DOHH2 (cell line): ENCODE data around the gene ATP6V0E1.

Experiments
- H3F3A ChIP-seq: fragments of 200-600 bp; sonication (generic), shearing (Covaris generic); 2 replicates; pipeline ENCODE4 v1.6.0; 2016; ENCODE audit warnings: antibody characterized with exemption, mild to moderate bottlenecking; ENCODE audit not compliant: control insufficient read depth, insufficient read depth
- H3K27ac ChIP-seq: fragments of 200-600 bp; sonication (generic); 2 replicates; pipeline ENCODE4 v1.5.1; 2014; ENCODE audit warnings: low read depth, mild to moderate bottlenecking, low read length, moderate library complexity
- H3K27me3 ChIP-seq: fragments of 200-600 bp; sonication (generic); 2 replicates; pipeline ENCODE4 v1.6.1; 2014; ENCODE audit warnings: mild to moderate bottlenecking, low read length, mixed read lengths; ENCODE audit not compliant: control insufficient read depth
- H3K36me3 ChIP-seq: fragments of 200-600 bp; sonication (generic); 2 replicates; pipeline ENCODE4 v1.6.1; 2014; ENCODE audit warnings: mild to moderate bottlenecking, low read length, moderate library complexity, mixed read lengths; ENCODE audit not compliant: control insufficient read depth
- H3K4me1 ChIP-seq: fragments of 200-600 bp; sonication (generic); 2 replicates; pipeline ENCODE4 v1.6.1; 2014; ENCODE audit warnings: mild to moderate bottlenecking, low read length, mixed read lengths; ENCODE audit not compliant: control insufficient read depth
- H3K4me2 ChIP-seq: fragments of 200-600 bp; sonication (generic); 2 replicates; pipeline ENCODE4 v1.6.0; 2014; ENCODE audit warnings: mild to moderate bottlenecking, low read length, moderate library complexity
- H3K4me3 ChIP-seq: fragments of 200-600 bp; sonication (generic); 2 replicates; pipeline ENCODE4 v1.5.1; 2014; ENCODE audit warnings: mild to moderate bottlenecking, low read length, mixed read lengths
- H3K79me2 ChIP-seq: fragments of 200-600 bp; sonication (generic); 2 replicates; pipeline ENCODE4 v1.6.1; 2014; ENCODE audit warnings: mild to moderate bottlenecking, low read length, mixed read lengths; ENCODE audit not compliant: control insufficient read depth
- H3K9me2 ChIP-seq: fragments of 200-600 bp; sonication (generic); replicated peaks from 2 replicates; pipeline ENCODE4 v1.6.1; 2014; ENCODE audit warnings: mild to moderate bottlenecking, low read length, mixed read lengths; ENCODE audit not compliant: control insufficient read depth
- H3K9me3 ChIP-seq: fragments of 200-600 bp; sonication (generic); 2 replicates; pipeline ENCODE4 v1.6.1; 2014; ENCODE audit warnings: antibody characterized with exemption, low read length, mixed read lengths; ENCODE audit not compliant: control insufficient read depth, insufficient read depth
- H4K20me1 ChIP-seq: fragments of 200-600 bp; sonication (generic); 2 replicates; pipeline ENCODE4 v1.6.0; 2014; ENCODE audit warnings: low read depth, mild to moderate bottlenecking, antibody characterized with exemption, low read length, moderate library complexity; ENCODE audit not compliant: control insufficient read depth, insufficient read depth
- EZH2phosphoT487 ChIP-seq: fragments of 200-600 bp; sonication (generic); IDR thresholded peaks from 2 replicates; pipeline ENCODE4 v1.6.1; 2017; ENCODE audit warnings: borderline replicate concordance, mild to moderate bottlenecking, antibody characterized with exemption, low read length, moderate library complexity, mixed read lengths
- TF ChIP-seq, protein P1 (sequence below): fragments of 200-600 bp; sonication (generic); IDR thresholded peaks from one replicate; pipeline ENCODE4 v1.5.1; 2014; ENCODE audit warnings: antibody characterized with exemption, mild to moderate bottlenecking, low read depth, low read length; ENCODE audit not compliant: poor library complexity, severe bottlenecking

The ATP6V0E1 gene

DNA sequence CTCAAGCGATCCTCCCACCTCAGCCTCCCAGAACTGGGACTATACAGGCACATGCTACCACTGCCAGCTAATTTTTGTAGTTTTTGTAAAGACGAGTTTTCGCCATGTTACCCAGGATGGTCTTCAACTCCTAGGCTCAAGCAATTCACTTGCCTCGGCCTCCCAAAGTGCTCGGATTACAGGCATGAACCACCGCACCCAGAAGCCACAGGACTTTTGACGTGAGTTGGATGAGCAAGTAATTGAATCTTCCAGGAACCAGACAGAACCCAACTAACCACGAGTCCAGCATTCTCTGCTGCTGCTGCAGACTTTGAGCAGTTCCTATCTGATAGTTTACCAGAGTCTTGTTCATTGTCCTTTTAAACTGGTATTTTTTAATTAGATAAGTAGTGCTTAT is 9.6 kb upstream of the ATP6V0E1 start:
- Histone ChIP-seq H3K4me1 (peaks cover 9% of the 10 kb centered on the region), H3K79me2 (no peaks in the 10 kb centered on the region), H3F3A (no peaks in the 10 kb centered on the region), H4K20me1 (no peaks in the 10 kb centered on the region), H3K9me3 (no peaks in the 10 kb centered on the region), H3K27me3 (no peaks in the 10 kb centered on the region), H3K27ac (no peak overlapping the region), H3K36me3 (peaks cover 9% of the 10 kb centered on the region), H3K4me2 (no peak overlapping the region), H3K9me2 (no peaks in the 10 kb centered on the region), H3K4me3 (no peak overlapping the region)
- TF ChIP-seq EZH2phosphoT487 = no peak
- TF ChIP-seq, protein P1, sequence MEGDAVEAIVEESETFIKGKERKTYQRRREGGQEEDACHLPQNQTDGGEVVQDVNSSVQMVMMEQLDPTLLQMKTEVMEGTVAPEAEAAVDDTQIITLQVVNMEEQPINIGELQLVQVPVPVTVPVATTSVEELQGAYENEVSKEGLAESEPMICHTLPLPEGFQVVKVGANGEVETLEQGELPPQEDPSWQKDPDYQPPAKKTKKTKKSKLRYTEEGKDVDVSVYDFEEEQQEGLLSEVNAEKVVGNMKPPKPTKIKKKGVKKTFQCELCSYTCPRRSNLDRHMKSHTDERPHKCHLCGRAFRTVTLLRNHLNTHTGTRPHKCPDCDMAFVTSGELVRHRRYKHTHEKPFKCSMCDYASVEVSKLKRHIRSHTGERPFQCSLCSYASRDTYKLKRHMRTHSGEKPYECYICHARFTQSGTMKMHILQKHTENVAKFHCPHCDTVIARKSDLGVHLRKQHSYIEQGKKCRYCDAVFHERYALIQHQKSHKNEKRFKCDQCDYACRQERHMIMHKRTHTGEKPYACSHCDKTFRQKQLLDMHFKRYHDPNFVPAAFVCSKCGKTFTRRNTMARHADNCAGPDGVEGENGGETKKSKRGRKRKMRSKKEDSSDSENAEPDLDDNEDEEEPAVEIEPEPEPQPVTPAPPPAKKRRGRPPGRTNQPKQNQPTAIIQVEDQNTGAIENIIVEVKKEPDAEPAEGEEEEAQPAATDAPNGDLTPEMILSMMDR = no peak

DNA sequence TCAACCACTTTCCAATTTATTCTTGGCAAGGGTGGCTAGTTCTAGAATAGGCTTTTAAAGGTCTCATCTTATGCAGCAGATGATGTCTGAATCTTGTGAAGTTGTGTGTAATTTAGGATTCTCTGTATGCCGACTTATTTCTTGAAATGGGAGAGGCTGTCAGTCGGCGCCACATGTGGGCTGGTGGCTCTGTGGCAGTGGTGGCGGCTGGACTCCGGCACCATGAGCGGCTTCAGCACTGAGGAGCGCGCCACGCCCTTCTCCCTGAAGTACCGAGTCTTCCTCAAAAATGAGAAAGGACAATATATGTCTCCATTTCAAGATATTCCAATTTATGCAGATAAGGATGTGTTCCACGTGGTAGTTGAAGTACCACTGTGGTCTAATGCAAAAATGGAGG is 8.3 kb upstream of the ATP6V0E1 start:
- H3K9me2 ChIP-seq = no peaks in the 10 kb centered on the region
- TF ChIP-seq, protein P1 = no peak
- no peak for TF ChIP-seq EZH2phosphoT487
- H3K9me3 ChIP-seq = no peaks in the 10 kb centered on the region
- H3K27ac ChIP-seq = no peak overlapping the region
- H3K4me1 ChIP-seq = peaks cover 4% of the 10 kb centered on the region; the same call in 1 of the 2 replicates
- no peak overlapping the region for H3K4me2 ChIP-seq
- H4K20me1 ChIP-seq = no peaks in the 10 kb centered on the region
- no peaks in the 10 kb centered on the region for H3K79me2 ChIP-seq
- no peaks in the 10 kb centered on the region for H3F3A ChIP-seq
- H3K36me3 ChIP-seq = peaks cover under 1% of the 10 kb centered on the region; the same call in 1 of the 2 replicates
- no peaks in the 10 kb centered on the region for H3K27me3 ChIP-seq
- no peak overlapping the region for H3K4me3 ChIP-seq

DNA sequence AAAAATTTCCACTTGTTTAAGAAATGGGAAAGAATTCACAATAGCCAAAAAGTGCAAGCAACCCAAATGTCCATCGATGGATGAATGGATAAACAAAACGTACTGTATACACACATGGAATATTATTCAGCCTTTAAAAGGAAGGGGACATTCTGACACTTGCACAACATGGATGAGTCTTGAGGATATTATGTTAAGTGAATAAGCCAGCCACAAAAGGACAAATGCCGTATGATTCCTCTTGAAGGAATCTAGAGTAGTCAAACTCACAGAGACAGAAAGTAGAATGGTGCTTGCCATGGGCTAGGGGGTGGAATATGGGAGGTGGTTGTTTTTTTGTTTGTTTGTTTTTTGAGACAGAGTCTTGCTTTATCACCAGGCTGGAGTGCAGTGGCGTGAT is 3.8 kb upstream of the ATP6V0E1 start:
- peaks cover 4% of the 10 kb centered on the region for H3K4me1 ChIP-seq
- no peaks in the 10 kb centered on the region for H4K20me1 ChIP-seq
- H3F3A ChIP-seq = no peaks in the 10 kb centered on the region
- H3K4me2 ChIP-seq = no peak overlapping the region
- H3K27ac ChIP-seq = no peak overlapping the region
- H3K36me3 ChIP-seq = peaks cover 5% of the 10 kb centered on the region
- TF ChIP-seq, protein P1 = no peak
- no peak for TF ChIP-seq EZH2phosphoT487
- no peaks in the 10 kb centered on the region for H3K27me3 ChIP-seq
- H3K4me3 ChIP-seq = no peak overlapping the region
- H3K9me2 ChIP-seq = no peaks in the 10 kb centered on the region
- peaks cover 12% of the 10 kb centered on the region for H3K79me2 ChIP-seq
- no peaks in the 10 kb centered on the region for H3K9me3 ChIP-seq
